GM12878 (cell line): ENCODE measurements around the gene RIN1. TPM values are rescaled to one million over a fixed set of nuclear protein-coding genes. Genes with fewer than 3 reads are reported as not detected.

ENCODE experiments used
- ATF2 ChIP-seq: IDR thresholded peaks from 2 replicates; pipeline ENCODE4 v1.6.1; 2012; ENCODE audit warnings: low read length, inconsistent platforms
- CBX3 ChIP-seq: fragments of 200-600 bp; sonication (generic); IDR thresholded peaks from 2 replicates; pipeline ENCODE4 v1.6.1; 2016; ENCODE audit warnings: low read depth, borderline replicate concordance
- CHD1 ChIP-seq: IDR thresholded peaks from 2 replicates; pipeline ENCODE4 v1.6.1; 2012; ENCODE audit warnings: low read depth, low read length, improper control_type of control experiment
- EED ChIP-seq: sonication (generic); IDR thresholded peaks from 2 replicates; pipeline ENCODE4 v1.6.1; 2016; ENCODE audit warnings: antibody characterized with exemption, low read depth
- HDAC6 ChIP-seq: fragments of 200-600 bp; sonication (generic); IDR thresholded peaks from one replicate; pipeline ENCODE4 v1.8.0; 2017; ENCODE audit warnings: antibody characterized with exemption; ENCODE audit not compliant: unreplicated experiment
- IKZF1 ChIP-seq: fragments of 450-650 bp; conservative IDR thresholded peaks from 2 replicates; pipeline ENCODE4 v1.6.1; 2017; ENCODE audit warnings: antibody characterized with exemption, mild to moderate bottlenecking
- LARP7 ChIP-seq: fragments of 450-650 bp; IDR thresholded peaks from 2 replicates; pipeline ENCODE4 v1.6.1; 2017; ENCODE audit warnings: mild to moderate bottlenecking
- MXI1 ChIP-seq: fragments of 150-350 bp; IDR thresholded peaks from 2 replicates; pipeline ENCODE4 v1.6.1; 2011; ENCODE audit warnings: low read depth, mild to moderate bottlenecking, inconsistent platforms, low read length, improper control_type of control experiment
- MYC ChIP-seq: IDR thresholded peaks from 2 replicates; pipeline ENCODE4 v1.6.1; 2011; ENCODE audit warnings: mild to moderate bottlenecking, low read length, moderate library complexity, inconsistent platforms; ENCODE audit not compliant: insufficient read depth, insufficient replicate concordance, insufficient read length, severe bottlenecking
- NFIC ChIP-seq: IDR thresholded peaks from 2 replicates; pipeline ENCODE4 v1.6.1; 2012; ENCODE audit warnings: low read depth, mild to moderate bottlenecking, inconsistent platforms, low read length, moderate library complexity
- NR2F1 ChIP-seq: fragments of 450-650 bp; conservative IDR thresholded peaks from 2 replicates; pipeline ENCODE4 v1.6.1; 2017; ENCODE audit warnings: mild to moderate bottlenecking
- PAX5 ChIP-seq: IDR thresholded peaks from 2 replicates; pipeline ENCODE4 v1.6.1; 2011; ENCODE audit warnings: low read depth, low read length, borderline replicate concordance
- POLR2A ChIP-seq: IDR thresholded peaks from 2 replicates; pipeline ENCODE4 v1.6.1; 2011; ENCODE audit warnings: low read depth, mild to moderate bottlenecking, low read length
- RELB ChIP-seq: fragments of 450-650 bp; IDR thresholded peaks from 2 replicates; pipeline ENCODE4 v1.6.1; 2017; ENCODE audit warnings: low read depth, mild to moderate bottlenecking, moderate library complexity
- SIX5 ChIP-seq: IDR thresholded peaks from 2 replicates; pipeline ENCODE4 v1.6.1; 2011; ENCODE audit warnings: mild to moderate bottlenecking, low read depth, low read length, moderate library complexity; ENCODE audit not compliant: severe bottlenecking
- TAF1 ChIP-seq: IDR thresholded peaks from 2 replicates; pipeline ENCODE4 v1.6.1; 2011; ENCODE audit warnings: mild to moderate bottlenecking, low read depth, low read length, borderline replicate concordance
- TCF7 ChIP-seq: IDR thresholded peaks from 2 replicates; pipeline ENCODE4 v1.6.1; 2014; ENCODE audit warnings: antibody characterized with exemption, borderline replicate concordance
- YBX1 ChIP-seq: fragments of 450-650 bp; IDR thresholded peaks from 2 replicates; pipeline ENCODE4 v1.6.1; 2016; ENCODE audit warnings: antibody characterized with exemption
- ZNF207 ChIP-seq: fragments of 450-650 bp; IDR thresholded peaks from 2 replicates; pipeline ENCODE4 v1.6.1; 2014; ENCODE audit warnings: antibody characterized with exemption, mild to moderate bottlenecking, borderline replicate concordance
- ZNF24 ChIP-seq: fragments of 450-650 bp; IDR thresholded peaks from 2 replicates; pipeline ENCODE4 v1.6.1; 2017; ENCODE audit warnings: antibody characterized with exemption, mild to moderate bottlenecking
- ZNF274 ChIP-seq: IDR thresholded peaks from one replicate; pipeline ENCODE4 v1.8.0; 2011; ENCODE audit not compliant: insufficient read length, insufficient read depth
- polyA plus RNA-seq, 11 experiments: library from polyadenylated mRNA; depleted of rRNA in 4 of 11; unstranded in 6 of 11; stranded (reverse) in 5 of 11; fragments of >200 nt; fragmentation: Nextera tagmentation in 4 of 11; fragmentation: Illumina TruSeq in 1 of 11; extraction: Ambion mirVana in 4 of 11; extraction: Trizol in 1 of 11; gene quantifications; 1 replicate in 1 of 11; 2 replicates in 10 of 11; pipeline versions ENCODE4 v1.2.1 to v1.2.3, GENCODE V29; 2011 to 2016; ENCODE audit warnings: inconsistent platforms in 2 of 11, missing spikeins in 2 of 11, low read depth in 1 of 11
- total RNA-seq, 4 experiments: library from RNA; depleted of rRNA in 3 of 4; stranded (reverse); fragments of >200 nt in 3 of 4; fragmentation: Illumina TruSeq in 1 of 4; extraction: Trizol in 1 of 4; gene quantifications; 2 replicates each; pipeline versions ENCODE4 v1.2.1 to v1.2.3, GENCODE V29; 2013 to 2021
- TF ChIP-seq, protein P1 (sequence below): fragments of 450-650 bp; IDR thresholded peaks from 2 replicates; pipeline ENCODE4 v1.6.1; 2016; ENCODE audit warnings: mild to moderate bottlenecking
- TF ChIP-seq, protein P2 (sequence below): fragments of 450-650 bp; formaldehyde crosslinking; IDR thresholded peaks from 2 replicates; pipeline ENCODE4 v1.5.0; 2022; ENCODE audit warnings: mild to moderate bottlenecking, missing genetic modification characterization

The RIN1 gene
- total and polyA plus RNA-seq, 10 of the 15 experiments (the other 5 are each of a cell fraction or from before 2014, with no cell fraction given), result 0.04 to 0.69 (median 0.22) TPM; not detected in 1

DNA sequence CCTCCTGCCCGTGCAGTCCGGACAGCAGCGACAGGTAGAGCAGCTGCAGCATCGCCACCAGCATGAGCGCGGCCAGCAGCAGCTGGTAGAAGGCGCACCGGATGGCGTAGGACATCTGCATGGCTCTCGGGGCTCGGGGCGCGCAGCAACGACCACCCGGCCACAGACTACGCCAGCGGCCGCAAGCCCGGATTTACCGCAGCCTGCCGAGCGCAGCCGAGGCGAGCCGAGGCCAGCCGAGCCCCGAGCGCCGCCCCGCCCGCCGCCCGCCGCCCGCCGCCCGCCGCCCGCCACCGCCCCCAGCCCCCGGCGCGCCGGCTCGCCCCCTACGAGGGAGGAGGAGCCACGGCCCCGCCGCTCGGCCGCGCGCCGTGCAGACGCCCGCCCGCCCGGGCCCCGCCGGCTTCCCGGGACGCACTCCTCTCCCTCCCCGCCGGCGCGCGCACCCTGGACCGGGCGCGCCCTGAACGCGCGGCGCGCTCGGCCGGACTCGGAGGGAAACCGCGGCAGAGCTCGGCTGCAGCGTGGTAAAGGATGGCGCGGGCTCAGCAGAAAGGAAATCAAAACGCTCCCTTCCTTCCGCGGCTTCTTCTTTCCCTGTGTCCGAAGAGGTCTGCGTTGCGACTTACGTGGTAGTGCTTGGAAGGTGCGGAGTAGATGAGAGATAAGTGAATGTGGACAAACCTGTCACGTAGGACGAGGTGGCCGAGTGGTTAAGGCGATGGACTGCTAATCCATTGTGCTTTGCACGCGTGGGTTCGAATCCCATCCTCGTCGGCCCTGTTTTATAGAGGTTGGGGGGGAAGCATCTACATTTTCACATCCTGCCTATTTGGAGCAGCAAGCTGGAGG lies 11.4 kb upstream of the RIN1 start, which contains the start of gene B4GAT1 (continued):
- TF ChIP-seq RELB (no peak), CHD1 (no peak), IKZF1 (peak; percentile 71), MXI1 (peak; percentile 56; the same call in 1 of the 2 replicates), TCF7 (no peak), ZNF207 (peak; percentile 95), ZNF24 (peak; percentile 100), ZNF274 (no peak), YBX1 (no peak), MYC (no peak), POLR2A (peak; percentile 60), SIX5 (no peak), TAF1 (no peak), LARP7 (peak; percentile 77; the same call in 1 of the 2 replicates), EED (no peak; the same call in 1 of the 2 replicates), NFIC (no peak), NR2F1 (no peak), HDAC6 (no peak), ATF2 (no peak), CBX3 (no peak), PAX5 (no peak)
- TF ChIP-seq, protein P1, sequence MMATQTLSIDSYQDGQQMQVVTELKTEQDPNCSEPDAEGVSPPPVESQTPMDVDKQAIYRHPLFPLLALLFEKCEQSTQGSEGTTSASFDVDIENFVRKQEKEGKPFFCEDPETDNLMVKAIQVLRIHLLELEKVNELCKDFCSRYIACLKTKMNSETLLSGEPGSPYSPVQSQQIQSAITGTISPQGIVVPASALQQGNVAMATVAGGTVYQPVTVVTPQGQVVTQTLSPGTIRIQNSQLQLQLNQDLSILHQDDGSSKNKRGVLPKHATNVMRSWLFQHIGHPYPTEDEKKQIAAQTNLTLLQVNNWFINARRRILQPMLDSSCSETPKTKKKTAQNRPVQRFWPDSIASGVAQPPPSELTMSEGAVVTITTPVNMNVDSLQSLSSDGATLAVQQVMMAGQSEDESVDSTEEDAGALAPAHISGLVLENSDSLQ, result peak; percentile 40; the same call in 1 of the 2 replicates
- TF ChIP-seq, protein P2, sequence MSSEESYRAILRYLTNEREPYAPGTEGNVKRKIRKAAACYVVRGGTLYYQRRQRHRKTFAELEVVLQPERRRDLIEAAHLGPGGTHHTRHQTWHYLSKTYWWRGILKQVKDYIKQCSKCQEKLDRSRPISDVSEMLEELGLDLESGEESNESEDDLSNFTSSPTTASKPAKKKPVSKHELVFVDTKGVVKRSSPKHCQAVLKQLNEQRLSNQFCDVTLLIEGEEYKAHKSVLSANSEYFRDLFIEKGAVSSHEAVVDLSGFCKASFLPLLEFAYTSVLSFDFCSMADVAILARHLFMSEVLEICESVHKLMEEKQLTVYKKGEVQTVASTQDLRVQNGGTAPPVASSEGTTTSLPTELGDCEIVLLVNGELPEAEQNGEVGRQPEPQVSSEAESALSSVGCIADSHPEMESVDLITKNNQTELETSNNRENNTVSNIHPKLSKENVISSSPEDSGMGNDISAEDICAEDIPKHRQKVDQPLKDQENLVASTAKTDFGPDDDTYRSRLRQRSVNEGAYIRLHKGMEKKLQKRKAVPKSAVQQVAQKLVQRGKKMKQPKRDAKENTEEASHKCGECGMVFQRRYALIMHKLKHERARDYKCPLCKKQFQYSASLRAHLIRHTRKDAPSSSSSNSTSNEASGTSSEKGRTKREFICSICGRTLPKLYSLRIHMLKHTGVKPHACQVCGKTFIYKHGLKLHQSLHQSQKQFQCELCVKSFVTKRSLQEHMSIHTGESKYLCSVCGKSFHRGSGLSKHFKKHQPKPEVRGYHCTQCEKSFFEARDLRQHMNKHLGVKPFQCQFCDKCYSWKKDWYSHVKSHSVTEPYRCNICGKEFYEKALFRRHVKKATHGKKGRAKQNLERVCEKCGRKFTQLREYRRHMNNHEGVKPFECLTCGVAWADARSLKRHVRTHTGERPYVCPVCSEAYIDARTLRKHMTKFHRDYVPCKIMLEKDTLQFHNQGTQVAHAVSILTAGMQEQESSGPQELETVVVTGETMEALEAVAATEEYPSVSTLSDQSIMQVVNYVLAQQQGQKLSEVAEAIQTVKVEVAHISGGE (CRISPR knock-in tag), result no peak
